HG03095 (cell line): ENCODE results near the gene ARHGAP26.
"Not testable (repeated sequence)": the region's sequence is repeated elsewhere in the genome, so short reads cannot be mapped to it uniquely, and the experiment has no call there.

Experiments used
- ATAC-seq: cut with Tn5 transposase; IDR thresholded peaks from one replicate; pipeline ENCODE4 v1.9.1; 2021; ENCODE audit warnings: moderate library complexity; ENCODE audit not compliant: unreplicated experiment

ARHGAP26 gene

DNA sequence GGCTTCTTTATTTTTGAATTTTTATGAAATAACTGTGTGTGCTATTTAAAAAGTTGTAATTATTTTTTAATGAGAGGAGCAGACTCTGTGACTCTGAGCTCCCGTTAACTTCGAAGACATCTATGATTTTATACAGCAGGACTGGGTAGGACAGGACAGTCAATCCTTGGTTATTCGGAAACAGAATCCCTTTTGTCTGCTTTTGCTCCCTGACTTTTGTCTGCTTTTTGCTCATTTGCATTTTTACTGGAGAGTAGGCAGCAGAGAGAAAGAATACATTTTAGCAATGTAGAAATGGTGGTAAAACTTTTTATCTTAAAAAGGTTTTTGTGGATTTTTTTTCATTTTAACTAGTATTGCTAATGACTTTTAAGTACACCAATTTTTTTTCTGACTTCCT is 303.6 kb downstream of the ARHGAP26 start:
- ATAC-seq: no peak

DNA sequence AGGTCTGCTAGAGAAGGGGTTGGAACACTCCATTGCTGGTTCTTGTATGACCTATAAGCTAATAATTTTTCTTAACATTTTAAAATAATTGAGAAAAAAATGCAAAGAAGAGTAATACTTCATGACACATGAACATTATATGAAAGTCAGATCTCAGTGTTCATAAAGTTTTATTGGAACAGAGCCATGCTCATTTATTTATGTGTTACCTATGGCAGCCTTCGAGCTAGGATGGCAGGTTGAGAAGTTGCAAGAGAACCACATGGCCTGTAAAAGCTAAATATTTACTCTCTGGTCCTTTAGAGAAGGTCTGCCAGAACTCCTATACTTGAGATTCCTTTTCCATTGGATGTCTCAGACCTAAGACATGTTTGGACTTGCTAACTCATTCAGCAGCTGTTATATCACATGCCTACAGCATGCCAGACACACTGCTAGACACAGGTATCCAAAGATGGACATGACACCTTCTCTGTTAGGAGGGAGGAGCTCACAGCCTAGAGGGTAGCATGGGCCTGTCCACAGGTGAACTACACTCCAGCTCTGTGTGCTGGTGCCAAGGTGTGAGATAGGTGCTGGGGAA is 304.3 kb downstream of the ARHGAP26 start:
- no peak for ATAC-seq

DNA sequence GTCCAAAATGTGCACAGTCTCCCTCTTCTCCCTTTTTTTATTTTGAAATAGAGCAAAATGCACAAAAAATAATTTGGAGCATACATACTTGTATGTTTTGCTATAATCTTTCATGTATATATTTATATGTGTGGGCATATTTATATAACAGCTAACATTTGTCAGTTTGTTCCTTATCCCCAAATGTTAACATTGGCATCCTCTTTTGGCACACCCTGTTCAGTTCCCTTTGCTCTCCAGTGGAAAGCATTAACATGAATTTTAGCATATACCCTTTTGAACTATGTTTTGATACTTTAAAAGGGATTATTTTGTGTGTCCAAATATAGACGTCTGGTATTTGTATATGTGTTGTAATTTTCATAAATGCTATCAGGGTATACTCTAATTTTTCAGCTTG is 306.2 kb downstream of the ARHGAP26 start:
- ATAC-seq: no peak

DNA sequence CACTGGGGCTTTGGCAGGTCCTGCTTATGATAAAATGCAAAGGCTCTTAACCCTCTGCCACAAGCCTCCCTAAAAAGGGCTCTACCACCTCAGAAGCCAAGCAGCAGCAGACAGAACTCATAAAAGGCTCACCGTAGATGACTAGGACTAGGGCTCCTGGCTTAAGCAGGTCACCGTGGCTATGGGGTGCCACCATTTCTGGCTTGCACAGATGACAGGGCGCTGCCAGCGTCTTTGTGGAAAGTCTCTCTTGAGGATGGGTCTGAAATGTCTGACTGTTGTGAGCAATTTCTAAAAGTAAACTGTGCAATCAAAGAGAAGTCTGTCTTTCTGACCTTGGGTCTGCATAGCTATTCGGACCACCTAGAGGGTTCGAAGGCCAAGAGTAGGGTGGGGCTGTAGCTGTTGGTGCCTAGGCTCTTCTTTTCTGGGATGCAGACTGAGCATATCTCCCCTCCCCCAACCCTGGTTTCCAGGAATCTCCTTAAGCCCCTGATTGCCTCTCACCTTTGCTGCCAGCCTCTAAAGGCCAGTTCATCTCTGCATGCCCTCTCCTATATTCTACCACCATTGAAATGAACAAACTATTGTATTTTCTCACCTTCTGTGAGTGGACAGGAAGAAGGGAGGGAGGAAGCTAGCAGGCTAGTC is 307.4 kb downstream of the ARHGAP26 start:
- ATAC-seq: no peak

DNA sequence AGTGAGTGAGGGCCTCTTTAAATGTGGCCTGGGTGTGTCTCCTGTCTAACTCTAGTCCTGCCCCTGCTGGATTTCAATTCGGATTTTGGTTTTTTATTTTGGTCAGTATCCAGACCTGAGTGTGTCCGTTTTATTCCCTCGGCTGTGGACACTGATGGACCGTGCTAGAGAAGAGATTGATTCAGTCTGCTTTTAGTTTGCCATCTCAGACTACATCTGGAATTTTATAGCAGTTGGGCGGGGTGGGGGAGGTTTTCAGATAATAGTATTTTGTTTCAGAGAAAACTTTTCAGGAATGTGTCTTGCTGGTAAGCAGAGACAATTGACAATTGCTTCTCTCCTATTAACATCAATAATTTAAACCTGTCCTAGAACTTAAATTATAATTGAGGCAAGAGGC is 308.1 kb downstream of the ARHGAP26 start:
- ATAC-seq: no peak

DNA sequence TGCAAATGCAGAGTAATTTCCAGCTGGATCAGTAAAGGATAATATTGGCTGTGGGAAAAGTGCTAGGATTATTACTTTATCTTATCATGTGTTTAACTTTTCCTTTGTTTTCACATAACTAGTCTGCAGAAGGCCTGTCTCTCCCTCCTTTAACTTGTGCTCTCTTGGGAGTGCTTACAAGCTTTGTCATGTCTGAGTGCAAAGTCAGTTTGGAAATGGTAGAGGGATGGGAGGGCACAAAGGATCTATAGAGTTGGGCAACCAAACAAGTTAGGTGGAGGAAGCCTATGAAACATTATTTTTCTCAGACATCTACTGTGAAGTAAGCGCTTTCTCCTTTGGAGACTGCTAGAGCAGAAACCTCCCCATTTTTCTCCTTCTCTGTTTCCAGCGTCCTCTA is 308.8 kb downstream of the ARHGAP26 start:
- ATAC-seq: no peak

DNA sequence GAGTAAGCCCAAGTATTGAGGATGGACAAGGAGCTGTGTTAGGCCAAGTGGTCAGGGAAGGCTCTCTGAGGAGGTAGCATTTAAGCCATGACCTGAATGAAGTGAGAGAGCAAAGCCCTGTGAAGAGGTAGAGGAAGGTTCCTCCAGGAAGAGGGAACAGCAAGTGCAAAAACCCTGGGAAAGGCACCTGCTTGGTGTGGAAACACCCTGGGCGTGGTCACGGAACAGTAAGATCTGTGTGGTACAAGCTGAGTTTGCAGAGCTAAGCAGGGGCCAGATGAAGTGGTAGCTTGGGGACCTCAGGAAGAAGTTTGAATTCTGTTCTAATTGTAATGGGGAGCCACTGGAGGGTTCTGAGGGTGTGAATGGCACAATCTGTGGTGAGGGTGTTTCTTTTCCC is 310.2 kb downstream of the ARHGAP26 start:
- no peak for ATAC-seq

DNA sequence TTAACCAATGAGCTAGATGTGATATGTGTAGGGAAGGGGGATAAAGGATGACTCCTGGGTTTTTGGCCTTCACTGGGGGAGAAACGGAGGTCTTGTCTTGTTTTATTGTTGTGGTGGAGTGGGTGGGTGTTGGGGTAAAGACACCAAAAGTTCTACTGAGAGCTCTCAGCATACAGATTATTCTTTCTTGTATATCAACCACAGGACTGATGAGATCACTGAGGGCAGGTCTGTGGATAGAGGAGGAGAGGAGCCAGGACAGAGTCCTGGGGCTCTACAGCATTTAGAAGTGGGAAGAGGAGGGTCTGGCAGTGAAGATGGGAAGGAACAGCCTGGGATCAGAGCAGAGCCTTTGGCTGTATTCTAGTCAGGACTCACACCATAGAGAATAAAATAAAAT is 310.8 kb downstream of the ARHGAP26 start:
- ATAC-seq: no peak

DNA sequence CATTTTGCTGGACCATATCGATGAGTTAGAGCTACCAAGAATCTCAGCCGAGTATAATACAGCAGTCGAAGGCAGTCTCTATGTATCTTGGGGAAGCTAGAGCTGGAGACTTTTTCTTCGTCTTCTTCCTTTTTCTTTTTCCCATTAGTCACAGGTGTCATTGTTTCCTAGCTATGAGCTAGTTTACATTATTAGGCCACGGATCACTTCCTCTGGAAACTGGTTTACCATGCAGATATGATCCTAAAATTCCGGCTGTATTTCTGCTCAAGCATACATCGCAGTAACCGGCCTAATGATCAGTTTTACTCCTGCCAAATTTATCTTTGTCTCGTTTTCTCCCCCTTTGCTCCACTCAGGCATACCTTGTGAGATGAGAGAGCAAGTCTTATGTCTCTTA is 312.8 kb downstream of the ARHGAP26 start:
- ATAC-seq: no peak

DNA sequence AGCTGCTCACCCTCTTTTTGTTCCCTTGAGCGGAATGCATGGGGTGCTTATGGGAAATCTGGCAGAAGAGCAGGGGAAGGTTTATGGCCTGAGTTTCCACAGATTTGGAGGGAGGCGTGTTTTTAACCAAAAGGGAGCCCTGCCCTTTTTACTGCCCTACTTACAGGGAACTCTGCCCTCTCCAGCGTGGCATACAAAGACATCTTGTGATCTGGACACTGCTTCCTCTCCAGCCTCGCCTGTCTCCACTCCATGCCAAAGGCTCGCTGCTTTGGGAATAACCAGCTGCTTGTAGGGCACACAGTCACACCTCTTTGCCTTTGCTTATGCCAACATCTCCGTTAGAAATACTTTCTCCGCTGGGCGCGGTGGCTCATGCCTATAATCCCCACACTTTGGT is 314.2 kb downstream of the ARHGAP26 start:
- ATAC-seq: no peak

DNA sequence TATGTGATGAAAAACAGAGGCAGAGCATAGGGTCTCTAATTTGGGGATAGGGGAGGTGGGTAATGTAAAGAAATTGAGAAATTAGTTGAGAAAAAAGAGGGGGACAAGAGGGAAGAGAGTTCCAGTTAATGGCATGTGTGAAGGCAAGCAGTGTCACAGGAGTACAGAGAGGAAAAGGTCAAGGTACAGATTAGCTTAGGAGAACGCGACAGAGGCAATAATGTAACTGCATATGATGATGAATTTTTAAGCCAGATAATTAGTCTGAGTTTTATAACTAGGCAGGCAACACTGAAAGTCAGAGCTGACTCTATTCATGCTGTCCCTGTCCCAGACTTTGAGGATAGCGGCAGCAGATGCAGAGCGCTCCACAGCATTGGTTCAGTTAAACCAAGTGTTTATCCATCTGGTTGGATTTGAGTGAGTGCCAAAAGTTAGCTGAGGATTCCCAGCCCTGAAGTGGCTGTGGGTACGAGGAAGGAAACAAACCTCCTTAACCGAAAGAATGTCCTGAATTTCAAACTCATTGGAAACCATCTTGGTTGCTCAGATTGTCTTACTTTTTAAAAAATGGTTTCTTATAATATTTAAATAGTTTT is 315.2 kb downstream of the ARHGAP26 start:
- no peak for ATAC-seq

DNA sequence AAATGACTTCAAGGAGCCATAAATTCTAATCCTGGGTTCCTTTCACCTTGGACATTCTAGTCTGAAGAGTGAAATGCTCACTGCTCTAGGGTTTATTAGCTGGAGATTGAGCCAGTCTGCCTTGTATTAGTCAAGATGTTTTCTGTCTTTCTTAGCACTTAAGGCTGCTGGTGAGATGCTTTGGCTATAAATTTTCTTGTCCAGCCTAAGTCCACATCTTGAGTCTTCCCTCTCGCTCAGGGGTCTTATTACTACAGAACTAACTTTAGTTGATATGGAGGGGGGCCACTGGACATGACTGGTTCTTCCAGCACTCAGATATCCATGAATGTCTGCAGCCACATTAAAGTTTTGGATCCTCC is 316.4 kb downstream of the ARHGAP26 start:
- ATAC-seq: no peak

DNA sequence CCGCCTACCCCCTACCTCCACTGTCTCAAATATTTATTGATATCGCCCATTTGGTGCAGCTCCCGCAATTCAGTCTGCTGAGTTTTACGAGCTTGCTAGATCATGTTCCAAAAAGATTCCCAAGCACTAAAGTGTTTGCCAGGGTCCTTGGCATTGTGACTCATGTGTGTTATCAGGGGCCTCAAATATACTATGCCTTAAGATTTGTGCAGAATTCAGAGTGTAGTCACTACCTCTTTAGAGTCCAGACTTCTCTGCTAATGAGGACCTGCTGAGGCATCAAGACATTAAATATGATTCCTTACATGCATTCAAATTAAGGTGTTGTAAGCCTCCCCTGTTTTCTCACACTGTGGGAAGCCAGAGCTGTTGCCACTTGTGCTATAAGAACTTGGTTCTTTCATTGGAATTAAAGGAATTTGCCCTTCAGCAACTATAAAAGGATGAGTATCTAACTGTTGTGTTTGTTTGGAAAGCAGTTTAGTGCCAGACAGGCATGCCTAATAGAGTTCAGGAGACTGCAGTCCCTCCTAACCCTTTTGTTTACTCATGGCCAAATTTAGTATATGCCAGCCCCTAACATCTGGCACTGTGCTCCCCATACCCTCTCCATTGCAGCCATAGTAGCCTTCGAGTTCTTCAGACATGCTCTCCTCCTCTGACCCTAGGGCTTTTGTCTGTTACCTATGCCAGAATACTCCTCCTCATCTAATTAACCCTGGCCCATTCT is 316.9 kb downstream of the ARHGAP26 start:
- no peak for ATAC-seq

DNA sequence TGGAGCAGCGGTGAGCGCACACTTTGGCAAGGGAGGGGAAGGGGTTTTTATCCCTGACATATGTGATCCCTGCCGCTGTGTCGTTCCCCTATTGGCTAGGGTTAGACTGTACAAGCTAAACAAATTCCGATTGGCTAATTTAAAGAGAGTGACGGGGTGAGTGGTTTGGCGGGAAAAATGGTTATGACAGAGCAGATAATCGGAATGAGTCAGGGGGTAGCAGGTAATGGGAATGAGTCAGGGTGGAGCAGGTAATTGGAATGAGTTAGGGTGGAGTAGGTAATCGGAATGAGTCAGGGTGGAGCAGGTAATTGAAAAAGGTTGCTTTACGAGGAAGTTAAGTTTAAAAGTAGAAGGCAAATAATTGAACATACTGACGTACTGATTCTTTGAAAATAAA is 318.5 kb downstream of the ARHGAP26 start:
- ATAC-seq: not testable (repeated sequence)

DNA sequence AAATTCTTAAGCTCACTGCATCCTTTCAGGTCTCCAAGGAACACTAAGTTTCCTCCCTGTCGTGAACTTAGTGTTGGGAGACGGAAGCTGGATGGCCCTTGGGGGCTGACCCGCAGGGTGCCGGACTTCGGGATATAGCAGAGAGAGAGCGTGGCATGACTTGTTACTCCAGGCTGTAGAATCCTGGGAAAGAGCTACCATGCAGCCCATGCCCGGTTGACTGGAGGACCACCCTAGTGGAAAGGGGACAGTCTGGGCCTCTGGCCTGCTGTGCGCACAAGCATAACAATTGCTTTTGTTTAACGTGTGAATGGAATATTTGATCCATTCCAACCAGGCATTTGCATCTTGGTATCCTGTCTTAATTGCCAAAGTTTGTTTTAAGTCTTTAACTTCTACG is 319.9 kb downstream of the ARHGAP26 start:
- ATAC-seq: not testable (repeated sequence)

DNA sequence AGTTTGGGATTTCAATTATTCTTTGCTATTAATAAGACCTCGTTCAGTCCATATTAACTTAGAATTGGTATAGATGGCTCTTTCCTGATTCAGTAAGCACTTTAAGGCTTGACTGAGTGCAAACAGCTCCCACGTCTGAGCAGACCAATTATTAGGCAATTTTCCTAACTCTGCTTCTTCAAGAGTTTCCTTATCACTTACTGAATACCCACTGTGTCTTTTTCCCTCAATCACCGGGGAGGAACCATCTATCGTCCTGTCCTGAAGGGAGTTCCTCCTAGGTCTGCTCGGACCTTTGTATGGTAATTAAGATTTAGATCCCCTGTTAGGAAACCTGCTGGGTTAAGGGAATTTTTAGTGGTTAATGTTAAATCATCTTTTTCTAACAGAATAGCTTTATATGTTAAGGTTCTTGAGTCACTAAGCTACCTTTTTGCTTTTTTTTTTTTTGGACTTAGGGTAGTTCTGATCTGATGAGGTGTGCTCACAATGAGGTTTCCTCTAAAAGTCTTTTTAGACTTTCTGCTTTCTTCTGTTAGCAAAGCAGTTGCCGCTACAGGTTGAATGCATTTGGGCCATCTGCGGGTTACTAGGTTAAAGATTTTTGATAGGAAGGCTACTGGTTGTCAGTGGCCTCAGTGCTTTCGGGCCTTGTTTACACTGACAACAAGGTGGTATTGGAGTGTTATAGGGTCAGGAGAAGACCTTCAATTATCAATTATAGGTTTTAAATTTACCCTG is 322.7 kb downstream of the ARHGAP26 start:
- ATAC-seq: not testable (repeated sequence)

DNA sequence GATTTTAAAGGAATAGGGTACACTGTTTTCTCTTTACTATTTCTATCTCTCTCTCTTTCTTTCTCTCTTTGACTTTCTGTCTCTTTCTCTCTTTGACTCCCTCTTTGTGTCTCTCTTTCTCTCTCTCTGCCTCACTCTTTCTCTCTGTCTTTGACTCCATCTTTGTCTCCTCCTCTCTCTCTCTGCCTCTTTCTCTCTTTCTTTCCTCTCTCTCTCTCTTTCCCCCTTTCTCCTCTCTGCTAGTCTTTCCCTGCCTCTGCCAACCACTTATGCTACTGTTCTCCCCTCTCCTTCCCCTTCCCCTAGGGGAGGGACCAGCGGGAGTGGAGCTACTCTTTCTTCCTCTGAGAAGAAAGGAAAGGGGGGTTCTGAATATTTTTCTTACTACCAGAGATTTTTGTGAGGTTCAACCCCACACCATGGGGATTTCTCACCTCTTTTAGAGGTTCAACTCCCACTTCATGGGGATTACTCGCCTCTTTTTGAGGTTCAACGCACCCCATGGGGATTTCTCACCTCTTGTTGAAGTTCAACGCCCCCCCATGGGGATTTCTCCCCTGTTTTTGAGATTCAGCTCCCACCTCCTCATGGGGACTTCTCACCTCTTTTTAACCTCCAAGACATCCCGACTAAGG is 323.4 kb downstream of the ARHGAP26 start:
- ATAC-seq: no peak

DNA sequence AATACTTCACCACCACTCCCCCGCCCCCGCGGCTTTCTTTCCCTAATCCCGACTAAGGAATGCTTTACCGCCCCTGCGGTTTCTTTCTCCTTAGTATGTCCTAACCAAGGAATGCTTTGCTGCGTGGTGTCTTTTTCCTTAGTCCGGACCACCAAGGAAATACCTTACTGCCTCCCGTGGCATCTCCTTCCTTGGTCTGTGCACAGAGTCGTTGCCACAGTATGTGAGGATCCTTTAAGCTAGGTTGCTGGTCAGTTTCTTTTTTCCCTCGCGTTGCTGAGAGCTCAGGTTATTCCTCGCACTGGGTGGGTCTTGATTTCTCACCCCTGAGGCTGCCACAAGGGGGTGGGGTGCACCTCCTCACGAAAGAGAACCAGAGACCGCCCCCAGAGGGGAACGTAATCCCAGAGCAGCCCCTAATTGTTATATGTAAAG is 323.9 kb downstream of the ARHGAP26 start:
- no peak for ATAC-seq

DNA sequence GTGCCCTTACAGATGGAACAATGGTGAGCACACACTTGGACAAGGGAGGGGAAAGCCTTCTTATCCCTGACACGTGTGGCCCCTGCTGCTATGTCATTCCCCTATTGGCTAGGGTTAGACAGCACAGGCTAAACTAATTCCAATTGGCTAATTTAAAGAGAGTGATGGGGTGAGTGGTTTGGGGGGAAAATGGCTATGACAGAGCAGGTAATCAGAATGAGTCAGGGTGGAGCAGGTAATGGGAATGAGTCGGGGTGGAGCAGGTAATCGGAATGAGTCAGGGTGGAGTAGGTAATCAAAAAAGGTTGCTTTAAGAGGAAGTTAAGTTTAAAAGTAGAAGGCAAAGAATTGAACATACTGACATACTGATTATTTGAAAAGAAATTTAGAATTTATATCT is 324.4 kb downstream of the ARHGAP26 start:
- not testable (repeated sequence) for ATAC-seq

DNA sequence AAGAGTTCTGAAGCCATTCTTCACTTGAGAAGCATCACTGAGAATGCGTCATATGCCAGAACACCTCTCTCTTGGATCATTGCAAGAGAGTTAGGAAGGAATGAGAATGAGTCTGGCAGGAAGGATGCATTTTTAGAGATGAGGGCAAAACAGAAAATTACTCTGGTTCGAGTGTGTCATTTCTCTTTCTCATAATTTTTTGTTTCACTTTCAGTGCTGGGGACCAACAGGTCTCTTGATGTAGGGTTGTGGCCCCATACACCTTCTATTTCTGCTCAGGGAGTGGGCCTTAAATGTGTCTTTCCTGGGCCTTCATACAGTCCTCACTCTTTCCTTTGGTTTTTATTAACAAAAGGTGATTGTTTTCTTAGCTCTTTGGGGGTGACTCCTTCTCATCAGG is 330.9 kb downstream of the ARHGAP26 start:
- ATAC-seq: peak; percentile 89
